Activated naive CD4-positive, alpha-beta T cell treated with anti-CD3 and anti-CD28 coated beads for 36 hours (primary cell): ENCODE measurements around the gene KCNE3. TPM values are rescaled to one million over a fixed set of nuclear protein-coding genes. Genes with fewer than 3 reads are reported as not detected.

Experiments used
- CTCF ChIA-PET: fragments of 350-600 bp; sonication (Branson Sonifier 250); formaldehyde crosslinking; loops from one replicate; lab custom pipeline; 2021; ENCODE audit warnings: antibody characterized with exemption; lab: Charles Lee
- DNase-seq: peaks from one replicate; pipeline ENCODE4 v3.0.0-alpha.2; 2020
- H3K27ac Mint-ChIP-seq: one replicate; pipeline ENCODE4 v1.8.0; 2021; ENCODE audit warnings: mild to moderate bottlenecking, mixed read lengths
- H3K27me3 Mint-ChIP-seq: one replicate; pipeline ENCODE4 v1.8.0; 2021; ENCODE audit warnings: low read depth, mixed read lengths
- H3K36me3 Mint-ChIP-seq: one replicate; pipeline ENCODE4 v1.8.0; 2021; ENCODE audit warnings: low read depth, mixed read lengths
- H3K4me1 Mint-ChIP-seq: one replicate; pipeline ENCODE4 v1.8.0; 2021; ENCODE audit warnings: low read depth, mixed read lengths
- H3K4me3 Mint-ChIP-seq: one replicate; pipeline ENCODE4 v1.8.0; 2021; ENCODE audit warnings: mild to moderate bottlenecking, moderate library complexity, mixed read lengths
- H3K9me3 Mint-ChIP-seq: one replicate; pipeline ENCODE4 v1.8.0; 2021; ENCODE audit warnings: mixed read lengths
- intact Hi-C: fragments of 100-400 bp; cut with micrococcal nuclease; formaldehyde crosslinking; loops from one replicate; pipeline ENCODE4 v1.15.1; 2023
- total RNA-seq, 2 experiments: library from RNA; stranded (reverse); gene quantifications; one replicate each; pipeline ENCODE4 v1.2.3, GENCODE V29; 2021

Gene KCNE3, protein sequence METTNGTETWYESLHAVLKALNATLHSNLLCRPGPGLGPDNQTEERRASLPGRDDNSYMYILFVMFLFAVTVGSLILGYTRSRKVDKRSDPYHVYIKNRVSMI
- total RNA-seq: not detected

DNA sequence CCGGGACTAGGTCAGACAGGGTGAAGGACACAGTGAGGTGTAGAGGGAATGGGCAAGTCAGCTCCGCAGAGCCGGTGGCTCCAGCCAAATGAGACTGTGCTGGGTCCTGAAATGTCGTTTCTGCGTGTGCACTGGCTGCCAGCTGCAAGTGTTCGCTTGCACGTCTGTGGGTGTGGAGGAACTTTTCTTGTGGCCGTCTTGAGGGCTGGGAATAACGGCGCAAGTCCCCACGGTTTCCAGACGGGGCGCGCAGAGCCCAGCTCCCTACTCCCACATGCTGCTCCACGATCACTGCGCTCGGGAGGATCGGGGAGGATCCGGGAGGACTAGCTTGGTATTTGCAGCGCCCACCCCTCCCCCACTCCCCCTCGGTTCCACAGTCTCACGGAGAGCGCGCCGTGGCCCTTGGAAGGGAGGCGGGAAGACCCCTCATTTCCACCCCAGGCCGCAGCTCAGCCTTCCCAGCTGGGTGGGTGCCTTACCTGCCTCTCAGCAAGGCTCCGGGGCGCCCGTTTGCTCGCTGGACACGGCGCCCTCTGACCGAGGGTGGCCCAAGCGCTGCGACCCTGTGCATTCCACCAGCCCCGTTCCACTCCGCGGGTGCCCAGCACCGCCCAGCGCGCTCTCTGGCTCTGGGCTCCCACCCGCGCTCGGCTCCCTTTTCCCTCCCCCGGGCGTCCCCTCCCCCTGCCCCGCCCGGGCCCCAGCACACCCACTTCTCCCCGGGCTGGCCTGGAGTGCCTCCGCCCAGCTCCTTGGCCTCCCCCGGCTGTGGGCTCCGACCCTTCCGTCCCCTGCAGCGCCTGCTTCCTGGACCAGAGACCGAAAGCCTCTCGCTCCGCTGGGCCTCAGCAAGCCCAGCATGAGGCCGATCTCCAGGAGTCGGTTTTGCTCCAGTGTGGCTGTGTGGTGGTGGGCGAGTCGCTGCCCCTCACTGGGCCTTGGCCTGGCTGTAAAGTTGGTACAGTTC is at the start of gene KCNE3:
KCNE3 (minus strand) TSS at position 634 of the 970 bp plus-strand sequence. CDS start 9,986 bp downstream, outside the sequence.
- DNase-seq: no peak
- Mint-ChIP-seq H3K36me3 (no peaks in the 10 kb centered on the region), H3K4me3 (no peak within 1 kb of the TSS), H3K4me1 (peaks cover 8% of the 10 kb centered on the region), H3K9me3 (no peaks in the 10 kb centered on the region), H3K27ac (no peak within 1 kb of the TSS), H3K27me3 (peaks cover 32% of the 10 kb centered on the region)
- CTCF ChIA-PET: no interaction called here
- intact Hi-C loops: no loop called here

DNA sequence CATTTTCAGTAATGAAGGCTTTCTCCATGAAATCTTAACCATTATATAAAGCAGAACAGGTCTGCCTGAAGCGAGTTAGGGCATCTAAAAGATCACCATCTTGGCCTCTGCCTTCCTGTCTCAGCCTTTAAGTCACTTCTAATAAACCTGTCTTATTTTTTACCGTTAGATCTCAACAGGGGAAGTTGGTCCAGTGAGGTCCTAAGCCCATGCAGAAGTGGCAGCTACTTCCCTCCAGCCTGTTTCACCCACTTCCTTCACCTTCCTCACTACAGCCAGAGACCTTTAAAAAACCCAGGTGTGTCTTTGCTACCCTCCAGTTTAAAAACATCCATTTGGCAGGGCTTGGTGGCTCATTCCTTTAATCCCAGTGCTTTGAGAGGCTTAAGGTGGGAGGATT is 40.2 kb upstream of the KCNE3 start:
- peaks cover 2% of the 10 kb centered on the region for H3K9me3 Mint-ChIP-seq
- intact Hi-C loops: no loop called here
- no peaks in the 10 kb centered on the region for H3K4me1 Mint-ChIP-seq
- H3K4me3 Mint-ChIP-seq: no peak overlapping the region
- H3K27ac Mint-ChIP-seq: no peak overlapping the region
- H3K36me3 Mint-ChIP-seq: peaks cover 1% of the 10 kb centered on the region
- CTCF ChIA-PET: no interaction called here
- no peak for DNase-seq
- H3K27me3 Mint-ChIP-seq: peaks cover 2% of the 10 kb centered on the region

GRCh38 chr11:74506823-74507222 is 39.5 kb upstream of the KCNE3 start:
- CTCF ChIA-PET: no interaction called here
- Mint-ChIP-seq H3K27ac (no peak overlapping the region), H3K4me3 (no peak overlapping the region), H3K27me3 (peaks cover 2% of the 10 kb centered on the region), H3K36me3 (peaks cover 5% of the 10 kb centered on the region), H3K9me3 (no peaks in the 10 kb centered on the region), H3K4me1 (no peaks in the 10 kb centered on the region)
- intact Hi-C loops: no loop called here
- DNase-seq: no peak

DNA sequence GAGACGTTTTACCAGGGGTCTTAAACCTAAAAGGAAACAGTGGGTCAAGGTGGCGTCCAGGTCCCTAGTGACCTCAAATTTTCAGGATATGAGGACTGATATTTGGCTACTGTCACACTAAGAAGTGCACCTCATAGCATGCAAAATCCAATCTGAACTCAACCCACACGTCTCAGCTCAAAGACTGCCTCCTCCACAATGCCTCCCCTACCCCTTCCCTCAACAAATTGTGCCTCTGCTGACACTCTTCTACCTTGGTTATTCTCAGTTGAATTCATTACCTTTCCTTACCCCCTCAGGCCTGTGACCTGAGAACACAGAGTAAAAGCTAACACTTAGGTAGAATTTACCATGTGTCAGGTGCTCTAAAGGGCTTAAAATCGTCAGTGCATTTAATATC is 38.6 kb upstream of the KCNE3 start:
- Mint-ChIP-seq H3K27ac (no peak overlapping the region), H3K36me3 (peaks cover 5% of the 10 kb centered on the region), H3K4me1 (no peaks in the 10 kb centered on the region), H3K9me3 (no peaks in the 10 kb centered on the region), H3K4me3 (no peak overlapping the region), H3K27me3 (peaks cover 2% of the 10 kb centered on the region)
- no peak for DNase-seq
- CTCF ChIA-PET: no interaction called here
- intact Hi-C loops: no loop called here

DNA sequence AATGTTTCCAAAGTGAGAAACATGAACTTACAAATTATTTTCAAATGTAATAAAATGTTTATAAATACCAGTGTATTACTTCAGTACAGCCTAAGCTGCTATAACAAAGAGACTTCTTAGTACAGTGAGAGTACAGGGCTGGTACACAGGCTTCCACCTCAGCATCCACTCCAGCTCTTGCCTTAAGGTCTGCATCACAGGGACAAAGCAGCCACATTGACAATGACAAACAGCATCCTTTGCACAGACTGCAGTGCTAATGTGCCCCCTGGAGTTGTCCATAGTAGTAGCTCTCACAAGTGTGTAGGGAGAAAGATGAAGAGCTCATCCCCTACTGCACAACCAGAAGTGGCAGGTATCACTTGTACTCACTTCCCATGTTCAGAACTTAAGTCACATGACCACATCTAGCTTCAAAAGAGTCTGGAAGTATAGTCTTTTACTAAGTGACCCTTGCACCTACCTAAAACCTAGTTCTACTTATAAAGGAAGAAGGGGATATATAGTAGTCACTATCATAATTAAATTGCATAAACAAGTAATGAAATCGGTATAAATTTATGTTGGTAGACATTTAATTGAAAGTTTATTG is 36.8 kb upstream of the KCNE3 start:
- no peaks in the 10 kb centered on the region for H3K4me1 Mint-ChIP-seq
- peak; percentile 12 for DNase-seq
- no peak overlapping the region for H3K27ac Mint-ChIP-seq
- intact Hi-C loops: no loop called here
- no peak overlapping the region for H3K4me3 Mint-ChIP-seq
- CTCF ChIA-PET: interaction anchor here (1.2 kb wide), 1 partner anchor 10 kb away, joined by 4 read pairs; no protein-coding TSS in a partner anchor
- no peaks in the 10 kb centered on the region for H3K27me3 Mint-ChIP-seq
- H3K36me3 Mint-ChIP-seq: peaks cover 5% of the 10 kb centered on the region
- H3K9me3 Mint-ChIP-seq: no peaks in the 10 kb centered on the region

DNA sequence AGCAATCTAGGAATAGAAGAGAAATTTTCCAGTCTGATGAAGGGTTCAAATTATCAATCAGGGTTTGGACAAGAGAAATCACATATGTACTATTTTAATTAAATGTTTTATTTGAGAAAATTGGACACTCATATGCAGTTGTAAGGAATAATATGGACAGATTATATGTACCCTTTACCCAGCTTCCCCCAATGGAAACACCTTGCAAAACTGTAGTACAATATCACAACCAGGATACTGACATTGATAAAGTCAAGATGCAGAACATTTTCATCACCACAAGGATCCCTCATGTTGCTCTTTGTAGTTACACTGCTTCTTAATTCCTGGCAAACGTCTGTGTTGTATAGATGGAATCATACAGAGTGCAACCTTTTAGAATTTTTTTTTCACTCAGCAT is 27.6 kb upstream of the KCNE3 start:
- no peak overlapping the region for H3K4me3 Mint-ChIP-seq
- no peaks in the 10 kb centered on the region for H3K27me3 Mint-ChIP-seq
- intact Hi-C loops: loop anchor here (5.0 to 10.0 kb wide), 3 partner anchors 498 to 850 kb away; no protein-coding TSS in a partner anchor
- CTCF ChIA-PET: interaction anchor here (1.7 to 4.0 kb wide), 2 partner anchors 42 to 45 kb away, joined by 7 to 21 read pairs; no protein-coding TSS in a partner anchor
- H3K9me3 Mint-ChIP-seq: no peaks in the 10 kb centered on the region
- no peak for DNase-seq
- no peak overlapping the region for H3K27ac Mint-ChIP-seq
- no peaks in the 10 kb centered on the region for H3K36me3 Mint-ChIP-seq
- H3K4me1 Mint-ChIP-seq: peaks cover 17% of the 10 kb centered on the region

DNA sequence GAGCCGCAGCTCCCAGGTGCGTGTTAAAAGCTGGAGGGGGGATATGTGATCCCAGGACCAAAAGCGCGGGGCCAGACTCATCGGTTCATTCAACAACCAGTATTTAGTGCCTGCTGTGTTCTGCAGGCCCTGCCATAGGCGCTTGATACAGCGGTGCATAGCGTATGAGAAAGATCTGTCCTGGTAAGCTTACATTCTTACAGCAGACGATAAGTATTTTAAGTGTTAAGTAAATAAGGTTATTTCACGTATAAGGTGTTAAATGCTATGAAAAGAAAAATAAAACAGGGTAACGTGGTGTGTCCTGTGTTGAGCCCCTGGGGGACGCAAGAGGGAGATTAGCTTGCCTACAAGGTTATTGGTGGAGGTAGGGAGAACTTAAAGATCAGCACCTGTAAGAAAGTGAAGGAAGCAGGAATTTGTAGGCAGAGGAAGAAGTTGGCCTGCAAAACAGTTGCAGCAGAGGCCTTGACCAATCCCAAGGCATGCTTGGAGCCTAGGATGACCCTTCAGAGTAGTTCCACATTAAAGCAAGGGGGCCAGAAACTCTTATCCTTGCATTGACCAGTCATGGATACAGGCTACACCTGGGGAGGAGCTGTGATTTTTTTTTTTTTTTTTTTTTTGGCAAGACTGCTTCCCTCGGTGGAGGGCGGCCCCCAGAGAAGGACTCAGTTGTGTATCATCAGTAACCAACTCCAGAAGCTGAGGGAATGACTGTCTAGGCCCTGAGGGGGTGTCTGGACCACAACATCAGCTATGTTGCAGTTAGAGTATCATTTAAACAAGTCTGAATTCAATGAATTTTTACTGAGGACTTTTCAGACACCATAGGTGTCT is 26.7 kb upstream of the KCNE3 start:
- Mint-ChIP-seq H3K27me3 (no peaks in the 10 kb centered on the region), H3K4me3 (peak overlapping the region; percentile 83), H3K27ac (peak overlapping the region; percentile 75), H3K4me1 (peaks cover 17% of the 10 kb centered on the region), H3K9me3 (no peaks in the 10 kb centered on the region), H3K36me3 (no peaks in the 10 kb centered on the region)
- CTCF ChIA-PET: interaction anchor here (1.7 to 4.0 kb wide), 2 partner anchors 41 to 44 kb away, joined by 7 to 21 read pairs; no protein-coding TSS in a partner anchor
- DNase-seq: no peak
- intact Hi-C loops: loop anchor here (1.0 to 10.0 kb wide), 10 partner anchors 96 to 851 kb away; partner anchors contain the start of genes C2CD3, COA4, PAAF1 and PGM2L1

- intact Hi-C loops: loop anchor here (1.0 to 10.0 kb wide), 10 partner anchors 95 to 852 kb away; partner anchors contain the start of genes C2CD3, COA4, PAAF1 and PGM2L1
- Mint-ChIP-seq H3K9me3 (no peaks in the 10 kb centered on the region), H3K4me1 (peaks cover 17% of the 10 kb centered on the region), H3K36me3 (no peaks in the 10 kb centered on the region), H3K4me3 (peak within 1 kb of the TSS; percentile 83), H3K27me3 (no peaks in the 10 kb centered on the region), H3K27ac (peak within 1 kb of the TSS; percentile 95)
- peak; percentile 99 for DNase-seq
- CTCF ChIA-PET: interaction anchor here (1.7 to 4.0 kb wide), 2 partner anchors 40 to 43 kb away, joined by 7 to 21 read pairs; no protein-coding TSS in a partner anchor
These were observed 25.8 kb upstream of the KCNE3 start, which contains the start of gene LIPT2 for GRCh38 chr11:74492974-74493790. Gene LIPT2 (minus strand): TSS chr11:74493724. CDS start chr11:74493703, 21 bp downstream.

- intact Hi-C loops: loop anchor here (2.0 to 10.0 kb wide), 5 partner anchors 101 to 853 kb away; partner anchors contain the start of genes SPCS2 and XRRA1
- H3K27ac Mint-ChIP-seq: peak overlapping the region; percentile 95
- peak overlapping the region; percentile 83 for H3K4me3 Mint-ChIP-seq
- H3K27me3 Mint-ChIP-seq: no peaks in the 10 kb centered on the region
- no peaks in the 10 kb centered on the region for H3K9me3 Mint-ChIP-seq
- CTCF ChIA-PET: interaction anchor here (4.0 kb wide), 1 partner anchor 39 kb away, joined by 21 read pairs; no protein-coding TSS in a partner anchor
- DNase-seq: no peak
- no peaks in the 10 kb centered on the region for H3K36me3 Mint-ChIP-seq
- H3K4me1 Mint-ChIP-seq: peaks cover 17% of the 10 kb centered on the region
These were observed 24.7 kb upstream of the KCNE3 start for GRCh38 chr11:74492084-74492483.

DNA sequence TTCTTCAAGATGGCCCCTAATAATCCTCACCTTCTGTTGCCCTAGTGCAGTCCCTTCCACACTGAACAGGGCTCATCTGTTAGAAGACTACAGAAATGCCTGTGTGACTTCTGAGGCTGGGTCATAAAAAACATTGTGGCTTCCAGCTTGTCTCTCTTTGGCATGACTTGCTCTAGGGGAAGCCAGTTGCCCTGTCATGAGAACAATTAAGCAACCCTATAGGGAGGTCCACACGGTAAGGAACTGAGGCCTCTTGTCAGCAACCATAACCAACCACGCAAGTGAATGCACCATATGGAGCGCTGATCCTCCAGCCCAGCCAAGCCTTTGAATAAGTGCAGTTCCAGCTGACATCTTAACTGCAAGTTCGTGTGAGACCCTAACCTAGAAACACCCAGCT is 23.6 kb upstream of the KCNE3 start:
- H3K36me3 Mint-ChIP-seq: no peaks in the 10 kb centered on the region
- peak overlapping the region; percentile 21 for H3K27ac Mint-ChIP-seq
- CTCF ChIA-PET: interaction anchor here (4.0 kb wide), 1 partner anchor 38 kb away, joined by 21 read pairs; no protein-coding TSS in a partner anchor
- no peak overlapping the region for H3K4me3 Mint-ChIP-seq
- H3K27me3 Mint-ChIP-seq: no peaks in the 10 kb centered on the region
- no peak for DNase-seq
- intact Hi-C loops: loop anchor here (5.0 to 10.0 kb wide), 3 partner anchors 494 to 854 kb away; no protein-coding TSS in a partner anchor
- H3K4me1 Mint-ChIP-seq: peaks cover 17% of the 10 kb centered on the region
- H3K9me3 Mint-ChIP-seq: no peaks in the 10 kb centered on the region
